H54 (cell line): ENCODE measurements around the gene ATXN7L1.

Experiments used
- DNase-seq: peaks from one replicate; pipeline ENCODE4 v3.0.0; 2011; ENCODE audit warnings: low spot score, mixed read lengths; ENCODE audit not compliant: insufficient read length
- FAIRE-seq: peaks from 3 replicates; lab custom pipeline; 2011; peaks lifted over from hg19 to GRCh38; lab: Jason Lieb, UNC
- POLR2A ChIP-seq: IDR thresholded peaks from 2 replicates; pipeline ENCODE4 v1.6.1; 2011; ENCODE audit warnings: low read depth, mild to moderate bottlenecking, low read length

The ATXN7L1 gene

DNA sequence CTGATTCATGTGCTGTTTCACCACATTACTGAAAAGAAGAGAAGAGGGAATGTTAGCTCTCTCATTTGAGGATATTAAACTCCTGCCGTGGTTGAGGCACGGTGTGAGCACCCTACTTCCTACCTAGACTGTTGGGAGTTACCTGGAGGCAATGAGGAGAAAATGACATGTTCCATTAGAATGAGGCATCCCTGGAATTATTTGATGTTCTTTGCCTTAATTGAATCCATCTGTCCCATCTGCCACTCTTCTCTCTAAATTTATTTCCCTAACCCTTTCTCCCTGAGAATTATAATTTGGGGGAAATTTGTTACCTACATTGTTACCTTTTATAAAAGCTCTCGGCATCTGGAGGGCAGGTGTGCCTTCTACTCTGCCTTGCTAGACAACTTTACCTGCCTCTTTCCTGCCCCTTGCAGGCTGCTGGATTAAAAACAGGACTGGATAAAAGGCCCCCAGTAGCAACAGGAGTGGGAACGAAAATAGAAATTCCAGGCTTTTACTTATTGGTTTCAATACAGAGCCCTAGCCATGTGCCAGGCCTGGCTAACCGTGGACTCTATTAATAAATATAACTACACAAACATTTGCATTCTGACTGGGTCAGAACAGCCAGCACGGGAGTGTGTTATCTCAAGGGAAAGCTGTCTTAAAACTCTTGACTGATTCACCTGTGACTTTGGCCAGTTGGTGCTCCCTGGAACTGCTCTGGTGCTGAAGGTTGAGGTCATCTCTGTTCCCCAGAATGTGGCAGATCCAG lies 4.4 kb upstream of the ATXN7L1 start:
- TF ChIP-seq POLR2A, result no peak
- DNase-seq (no peak), FAIRE-seq (no peak)

DNA sequence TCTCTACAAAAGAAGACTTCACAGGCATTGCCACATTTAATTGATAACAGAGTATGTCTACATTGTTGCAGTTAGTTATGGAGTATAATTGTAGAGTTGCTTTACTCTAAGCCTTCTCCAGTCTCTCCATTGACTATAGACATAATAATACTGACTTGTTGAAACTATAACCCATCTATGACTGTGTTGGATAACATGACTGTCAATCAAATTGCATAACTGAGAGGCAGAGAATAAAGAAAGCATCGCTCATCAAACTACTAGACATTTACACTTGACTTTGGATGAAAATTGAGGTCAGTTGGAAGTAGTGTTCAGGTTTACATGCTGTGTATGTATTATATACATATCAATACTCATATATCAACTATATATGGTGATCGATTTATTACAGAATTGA lies 3.4 kb upstream of the ATXN7L1 start:
- DNase-seq (no peak), FAIRE-seq (no peak)
- TF ChIP-seq POLR2A, result no peak

- FAIRE-seq (no peak), DNase-seq (no peak)
- TF ChIP-seq POLR2A, result no peak
Observed at GRCh38 chr7:105878746-105879605, 2.6 kb upstream of the ATXN7L1 start.

- FAIRE-seq (no peak), DNase-seq (no peak)
- TF ChIP-seq POLR2A, result no peak
Observed at GRCh38 chr7:105877736-105878135, 1.3 kb upstream of the ATXN7L1 start.

GRCh38 chr7:105876964-105877601 lies 684 bp upstream of the ATXN7L1 start:
- TF ChIP-seq POLR2A, result no peak
- FAIRE-seq (no peak), DNase-seq (peak; percentile 36)

DNA sequence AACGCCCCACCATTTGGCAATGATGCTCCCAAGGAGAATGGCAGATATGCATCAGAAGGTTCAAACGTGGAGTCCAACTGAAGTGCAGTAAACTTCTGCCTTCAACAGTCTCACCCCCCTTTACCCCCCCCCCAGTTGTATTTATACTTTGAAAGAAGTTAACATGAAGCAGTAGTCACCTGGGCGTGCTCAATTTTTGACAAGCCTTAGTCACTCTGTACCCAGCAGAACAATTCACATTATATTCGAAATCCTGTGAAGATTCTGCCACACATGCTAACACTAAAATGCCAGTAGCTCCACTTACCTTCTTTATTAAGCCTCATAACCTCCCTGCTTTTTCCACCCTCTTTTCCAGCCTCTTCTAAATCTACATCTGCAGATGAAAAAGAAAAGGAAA lies 894 bp downstream of the ATXN7L1 start:
- TF ChIP-seq POLR2A, result no peak
- FAIRE-seq (no peak), DNase-seq (no peak)

DNA sequence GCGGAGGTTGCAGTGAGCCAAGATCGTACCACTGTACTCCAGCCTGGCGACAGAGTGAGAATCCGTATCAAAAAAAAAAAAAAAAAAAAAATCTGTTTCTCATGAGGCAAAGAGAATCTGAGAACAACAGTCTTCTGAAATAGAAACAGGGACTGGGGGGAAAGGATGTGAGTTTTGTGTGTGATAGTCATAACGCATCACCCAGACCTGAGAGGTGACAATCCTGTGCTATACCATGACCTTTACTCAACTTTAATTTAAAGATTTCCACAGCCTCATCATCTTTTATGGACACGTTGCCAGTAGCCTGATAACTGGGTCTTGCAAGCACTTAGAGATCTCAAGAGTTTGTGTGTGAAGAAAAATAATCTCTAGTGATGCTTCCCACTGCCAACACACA lies 2.3 kb downstream of the ATXN7L1 start:
- no peak for TF ChIP-seq POLR2A
- DNase-seq (no peak), FAIRE-seq (no peak)

GRCh38 chr7:105872491-105872890 lies 3.9 kb downstream of the ATXN7L1 start:
- no peak for FAIRE-seq
- no peak for TF ChIP-seq POLR2A

GRCh38 chr7:105871142-105871541 lies 5.3 kb downstream of the ATXN7L1 start:
- DNase-seq (no peak), FAIRE-seq (no peak)
- no peak for TF ChIP-seq POLR2A

More at GRCh38 chr7:105872491-105872890, 3.9 kb downstream of the ATXN7L1 start:
- DNase-seq, result no peak

- DNase-seq, result no peak
- no peak for FAIRE-seq
- TF ChIP-seq POLR2A, result no peak
Observed at GRCh38 chr7:105866102-105866801, 10.1 kb downstream of the ATXN7L1 start.

GRCh38 chr7:105863876-105864275 lies 12.5 kb downstream of the ATXN7L1 start:
- TF ChIP-seq POLR2A, result no peak
- no peak for FAIRE-seq
- no peak for DNase-seq

GRCh38 chr7:105862770-105863169 lies 13.6 kb downstream of the ATXN7L1 start:
- no peak for TF ChIP-seq POLR2A
- FAIRE-seq, result no peak
- no peak for DNase-seq

DNA sequence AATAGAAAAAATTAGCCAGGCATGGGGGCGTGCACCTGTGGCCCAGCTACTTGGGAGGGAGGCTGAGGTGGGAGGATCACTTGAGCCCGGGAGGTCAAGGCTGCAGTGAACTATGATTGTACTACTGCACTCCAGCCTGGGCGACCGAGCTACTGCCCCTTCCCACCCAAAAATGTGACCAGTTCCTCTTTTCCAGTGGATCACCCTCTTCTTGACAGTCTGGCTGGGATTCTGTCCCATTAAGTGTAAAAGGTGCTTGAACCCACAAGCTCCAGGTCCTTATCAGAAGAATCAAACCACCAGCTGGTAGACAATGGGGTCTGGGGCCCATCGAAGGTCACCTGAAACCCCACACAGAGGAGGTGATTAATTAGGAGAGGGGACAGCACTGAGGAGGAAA lies 14.1 kb downstream of the ATXN7L1 start:
- no peak for FAIRE-seq
- TF ChIP-seq POLR2A, result no peak
- no peak for DNase-seq
